AG08395 (cell line): ENCODE results near the gene THSD7A.

Experiments used
- DNase-seq: peaks from one replicate; pipeline ENCODE4 v3.0.0; 2012; ENCODE audit warnings: mixed read lengths, low spot score

Gene THSD7A

GRCh38 chr7:11703829-11704228, 128.2 kb downstream of the THSD7A start:
- DNase-seq, result no peak

DNA sequence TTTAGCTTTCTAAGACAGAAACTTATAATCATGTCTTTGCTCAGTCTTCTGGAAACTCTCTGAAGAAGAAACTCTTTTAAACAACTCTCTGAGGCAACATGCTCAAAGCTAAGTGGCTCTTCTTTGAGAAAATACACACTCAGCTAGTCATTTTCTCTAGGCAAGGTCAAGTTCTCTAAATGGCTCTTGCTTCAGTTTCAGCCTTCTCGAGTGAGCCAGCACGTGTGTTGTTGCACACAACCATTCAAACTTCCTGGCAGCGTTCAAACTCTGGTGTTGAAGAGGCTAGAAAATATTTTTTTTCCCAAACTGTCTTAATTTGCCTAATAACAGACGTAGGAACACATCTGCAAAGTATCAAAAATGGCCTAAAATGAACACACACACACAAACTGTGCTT, 129.1 kb downstream of the THSD7A start:
- DNase-seq, result no peak

DNA sequence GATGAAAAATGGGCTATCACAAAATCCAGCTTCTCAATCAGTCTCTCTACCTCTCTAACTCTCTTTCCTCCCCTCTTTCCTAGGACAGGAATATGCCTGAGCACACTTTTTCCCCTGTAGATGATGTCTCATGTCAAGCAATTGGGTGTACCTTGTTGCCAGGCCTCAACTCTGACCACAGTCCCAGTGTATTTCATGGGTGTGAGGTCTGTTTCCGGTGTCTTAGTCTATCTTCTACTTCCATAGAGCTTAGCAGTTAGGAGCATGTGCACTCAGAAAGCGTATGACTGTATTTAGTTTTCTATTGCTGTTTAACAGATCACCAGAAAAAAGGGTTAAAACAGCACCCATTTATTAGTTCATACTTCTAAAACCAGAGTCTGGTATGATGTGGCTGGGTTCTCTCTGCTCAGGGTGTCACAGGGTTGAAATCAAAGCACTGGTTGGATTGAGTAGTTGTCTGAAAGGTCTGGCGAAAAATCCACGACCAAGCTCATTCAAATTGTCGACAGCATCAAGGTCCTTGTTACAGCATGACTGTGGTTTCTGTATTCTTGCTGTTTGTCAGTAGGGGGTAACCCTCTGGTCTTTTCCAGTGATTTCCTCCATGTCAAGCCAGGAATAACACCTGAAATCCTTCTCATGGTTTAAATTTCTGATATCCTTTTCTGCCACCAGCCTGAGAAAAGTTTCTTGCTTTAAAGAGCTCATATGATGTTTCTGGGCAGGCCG, 130.0 kb downstream of the THSD7A start:
- no peak for DNase-seq

DNA sequence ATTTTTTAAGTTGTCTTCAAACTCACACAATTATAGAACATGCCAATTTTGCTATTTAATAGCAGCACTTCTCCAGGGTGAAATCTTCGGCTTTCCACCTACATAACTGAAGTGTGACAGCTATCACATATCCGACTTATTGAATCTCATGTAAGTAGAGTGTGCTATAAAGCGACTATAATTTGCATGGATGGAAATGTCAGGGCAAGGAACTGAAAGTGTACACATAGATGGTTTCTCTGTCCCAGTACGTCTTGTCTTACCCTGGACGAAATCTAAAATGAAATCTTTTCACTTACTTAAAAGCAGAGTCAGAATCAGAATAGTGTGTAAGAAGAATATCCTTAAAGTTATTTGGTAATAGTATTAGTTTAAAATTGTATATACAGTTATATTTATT, 132.3 kb downstream of the THSD7A start:
- no peak for DNase-seq

DNA sequence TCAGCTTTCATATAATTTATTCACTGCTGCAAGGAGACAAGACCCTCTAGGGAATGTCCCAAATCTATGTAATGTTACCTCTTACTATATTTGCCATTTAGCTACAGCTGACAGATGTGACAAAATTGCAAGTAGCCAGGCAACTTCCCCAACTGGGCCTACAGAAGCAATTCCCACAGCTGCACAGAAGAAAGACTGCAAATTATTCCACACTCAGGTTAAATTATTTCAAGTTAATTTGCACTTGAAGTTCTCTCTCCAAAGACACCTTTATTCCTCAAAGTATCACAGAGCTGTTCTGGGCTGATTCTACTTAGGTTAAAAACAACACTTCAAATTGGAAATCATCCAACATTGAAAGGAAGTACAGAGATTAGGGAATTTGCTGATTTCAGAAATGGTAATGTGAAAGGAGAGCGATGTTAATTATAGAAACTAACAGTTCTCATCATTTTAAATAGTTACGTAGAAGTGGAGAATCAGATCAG, 133.6 kb downstream of the THSD7A start:
- no peak for DNase-seq

DNA sequence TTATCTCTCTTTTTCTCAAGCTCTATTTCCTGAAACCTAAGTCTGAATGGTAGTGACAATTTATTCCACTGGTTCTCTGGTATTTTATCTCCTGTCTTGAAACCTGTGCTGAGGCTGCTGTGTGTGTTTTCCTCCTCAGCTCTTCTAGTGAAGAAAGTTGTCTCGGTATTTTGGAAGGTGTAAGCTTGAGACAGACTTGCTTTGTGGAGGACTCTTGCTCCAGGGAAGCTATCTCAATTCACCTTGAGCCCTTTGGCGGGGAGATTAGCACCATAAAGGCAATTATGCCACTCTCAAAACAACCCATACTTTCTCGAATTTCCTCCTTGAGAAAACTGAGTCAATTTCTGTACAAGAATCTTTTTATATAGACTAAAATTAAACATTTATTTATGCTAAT, 141.6 kb downstream of the THSD7A start:
- no peak for DNase-seq

- DNase-seq, result no peak
These were observed 142.9 kb downstream of the THSD7A start for GRCh38 chr7:11689096-11689495.

DNA sequence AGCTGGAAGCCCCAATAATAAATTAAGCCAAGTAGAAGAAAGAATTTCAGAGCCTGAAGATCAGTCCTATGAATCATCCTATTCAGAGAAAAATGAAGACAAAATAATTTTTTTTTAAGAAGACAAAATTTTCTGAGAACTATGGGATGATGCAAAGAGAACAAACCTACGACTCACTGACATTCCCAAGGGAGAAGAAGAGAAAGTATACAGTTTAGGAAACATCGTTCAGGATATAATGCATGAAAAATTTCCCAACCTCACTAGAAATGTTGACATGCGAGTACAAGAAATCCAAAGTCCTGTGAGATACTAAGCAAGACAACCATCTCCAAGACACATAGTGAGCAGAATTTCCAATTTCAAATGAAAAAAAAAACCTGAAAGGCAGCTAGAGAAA, 150.5 kb downstream of the THSD7A start:
- DNase-seq, result no peak

DNA sequence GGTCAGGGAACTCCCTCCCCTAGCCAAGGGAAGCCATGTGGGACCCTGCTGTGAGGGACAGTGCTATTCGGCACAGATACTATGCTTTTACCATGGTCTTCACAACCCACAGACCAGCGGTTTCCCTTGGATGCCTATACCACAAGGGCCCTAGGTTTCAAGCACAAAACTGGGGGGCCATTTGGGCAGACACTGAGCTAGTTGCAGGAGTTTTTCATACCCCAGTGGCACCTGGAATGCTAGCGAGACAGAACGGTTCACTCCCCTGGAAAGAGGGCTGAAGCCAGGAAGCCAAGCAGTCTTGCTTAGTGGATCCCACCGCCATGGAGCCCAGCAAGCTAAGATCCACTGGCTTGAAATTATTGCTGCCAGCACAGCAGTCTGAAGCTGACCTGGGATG, 156.8 kb downstream of the THSD7A start:
- no peak for DNase-seq

- DNase-seq, result no peak
These were observed 163.3 kb downstream of the THSD7A start for GRCh38 chr7:11668727-11669126.

- DNase-seq, result no peak
These were observed 164.2 kb downstream of the THSD7A start for GRCh38 chr7:11667810-11668185.

GRCh38 chr7:11667071-11667809, 164.8 kb downstream of the THSD7A start:
- no peak for DNase-seq

DNA sequence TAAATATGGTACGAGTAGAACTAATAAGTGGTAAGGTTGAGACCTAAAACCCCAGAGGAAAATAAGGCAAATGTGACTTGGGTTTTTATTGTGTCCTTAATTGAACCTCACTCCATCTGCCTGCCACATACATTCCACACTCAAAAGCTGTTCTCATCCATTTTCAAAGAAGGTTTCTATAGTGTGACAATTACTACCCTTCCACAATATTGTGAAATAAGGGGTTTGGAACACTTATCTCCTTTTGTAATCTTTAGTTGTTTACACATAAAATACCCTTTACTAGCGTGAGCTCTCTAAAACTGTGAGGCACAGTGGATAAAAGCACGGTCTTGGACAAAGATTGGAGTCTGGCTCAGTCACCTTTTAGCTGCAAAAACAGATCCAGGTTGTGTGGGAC, 166.6 kb downstream of the THSD7A start:
- no peak for DNase-seq

GRCh38 chr7:11655642-11656041, 176.4 kb downstream of the THSD7A start:
- DNase-seq, result no peak

- no peak for DNase-seq
These were observed 176.8 kb downstream of the THSD7A start for GRCh38 chr7:11655163-11655562.

GRCh38 chr7:11650500-11650899, 181.5 kb downstream of the THSD7A start:
- DNase-seq, result no peak

GRCh38 chr7:11650030-11650429, 182.0 kb downstream of the THSD7A start:
- no peak for DNase-seq

- no peak for DNase-seq
These were observed 183.0 kb downstream of the THSD7A start for GRCh38 chr7:11648980-11649379.

DNA sequence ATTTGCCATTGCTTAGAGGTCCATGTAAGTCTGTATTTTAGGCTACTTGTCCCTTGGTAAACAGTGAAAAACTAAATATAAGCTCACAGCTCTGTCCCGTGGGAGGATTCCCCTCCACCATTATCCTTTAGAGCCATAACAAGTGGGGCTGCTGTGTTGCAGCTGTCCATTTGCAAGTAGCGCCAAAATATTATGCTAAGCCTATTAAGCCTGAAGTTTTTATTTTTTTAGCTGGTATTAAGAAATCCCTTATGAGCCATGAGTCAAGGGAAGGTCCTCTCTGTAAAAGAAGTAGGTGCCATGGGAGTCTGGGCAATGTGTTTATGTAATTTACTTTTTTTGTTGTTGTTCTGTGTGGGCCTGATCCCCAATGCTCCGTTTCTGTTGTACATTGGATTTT, 183.9 kb downstream of the THSD7A start:
- DNase-seq, result no peak

- no peak for DNase-seq
These were observed 189.2 kb downstream of the THSD7A start for GRCh38 chr7:11642841-11643240.

GRCh38 chr7:11642276-11642675, 189.7 kb downstream of the THSD7A start:
- DNase-seq, result no peak

- DNase-seq, result no peak
These were observed 193.8 kb downstream of the THSD7A start for GRCh38 chr7:11638011-11638774.

- DNase-seq, result no peak
These were observed 195.7 kb downstream of the THSD7A start for GRCh38 chr7:11636274-11636673.
